ENCODE data around the gene E2F4. TPM values are rescaled to one million over a fixed set of nuclear protein-coding genes. Genes with fewer than 3 reads are reported as not detected.

The E2F4 gene
- total and polyA plus RNA-seq, 9 of the 15 experiments (the other 6 are each of a cell fraction or from before 2014, with no cell fraction given): 9.7 to 139 (median 106) TPM

DNA sequence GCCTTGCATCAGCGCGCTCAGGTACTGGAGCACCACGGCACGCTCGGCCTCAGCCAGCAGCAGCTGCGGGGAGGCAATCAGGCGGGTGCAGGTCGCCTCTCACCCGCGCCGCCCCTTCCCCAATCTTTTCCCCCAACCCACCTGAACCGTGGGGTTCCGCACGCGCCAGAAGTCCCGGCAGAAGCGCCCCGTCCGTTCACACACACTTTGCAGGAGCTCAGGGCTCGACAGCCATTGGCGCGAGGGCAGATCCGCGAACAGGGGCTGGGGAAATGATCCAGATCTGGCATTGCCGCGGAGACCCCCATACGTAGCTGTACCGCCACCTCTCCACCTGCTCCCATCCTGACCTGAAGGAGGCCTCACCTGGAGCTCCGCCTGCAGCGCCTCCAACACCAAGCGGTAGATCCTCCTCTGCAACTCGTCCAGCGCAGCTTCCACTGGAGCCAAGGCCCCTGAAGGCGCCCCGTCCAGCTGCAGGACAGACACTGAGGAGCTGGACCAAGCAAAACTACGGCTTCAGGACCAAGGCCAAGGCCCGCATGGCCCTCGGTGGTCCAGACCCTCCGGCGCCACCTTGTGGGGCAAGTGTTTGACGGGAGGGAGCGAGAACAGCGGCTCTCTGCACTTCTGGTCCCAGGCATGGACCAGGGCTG, 6.8 kb upstream of the E2F4 start (continued):
- peak; percentile 81 for TF ChIP-seq SP1 (CRISPR knock-in tag; IDR thresholded peaks at IDR 0.05)
- no peak for TF ChIP-seq PHF20 (IDR thresholded peaks at IDR 0.05; ENCODE audit: partially characterized antibody)
- peak; percentile 99 for TF ChIP-seq EHMT2 (IDR thresholded peaks at IDR 0.05)
- TF ChIP-seq ZNF707 (CRISPR knock-in tag; conservative IDR thresholded peaks at IDR 0.05): no peak
- no peak for TF ChIP-seq TAF9B (IDR thresholded peaks at IDR 0.05; ENCODE audit: partially characterized antibody)
- TF ChIP-seq SMAD4 (CRISPR knock-in tag; conservative IDR thresholded peaks at IDR 0.05): peak; percentile 52; the same call in 1 of the 2 replicates
- no peak for TF ChIP-seq ZNF41 (CRISPR knock-in tag; conservative IDR thresholded peaks at IDR 0.05)
- peak; percentile 93 for TF ChIP-seq ZNF224 (CRISPR knock-in tag; IDR thresholded peaks at IDR 0.05)
- TF ChIP-seq RCOR1 (IDR thresholded peaks at IDR 0.05; ENCODE audit: borderline replicate concordance in 1 of 2, low read depth in 2 of 2, low read length in 2 of 2): peak in 1 of 2 experiments; percentile 92; a peak in 2 of 4 replicates
- TF ChIP-seq SMC3 (conservative IDR thresholded peaks at IDR 0.05; ENCODE audit: insufficient read depth, low read depth, low read length): peak; percentile 98
- TF ChIP-seq STAG1 (CRISPR knock-in tag; IDR thresholded peaks at IDR 0.05; ENCODE audit: borderline replicate concordance): peak; percentile 76; the same call in 1 of the 2 replicates
- TF ChIP-seq, protein P1, sequence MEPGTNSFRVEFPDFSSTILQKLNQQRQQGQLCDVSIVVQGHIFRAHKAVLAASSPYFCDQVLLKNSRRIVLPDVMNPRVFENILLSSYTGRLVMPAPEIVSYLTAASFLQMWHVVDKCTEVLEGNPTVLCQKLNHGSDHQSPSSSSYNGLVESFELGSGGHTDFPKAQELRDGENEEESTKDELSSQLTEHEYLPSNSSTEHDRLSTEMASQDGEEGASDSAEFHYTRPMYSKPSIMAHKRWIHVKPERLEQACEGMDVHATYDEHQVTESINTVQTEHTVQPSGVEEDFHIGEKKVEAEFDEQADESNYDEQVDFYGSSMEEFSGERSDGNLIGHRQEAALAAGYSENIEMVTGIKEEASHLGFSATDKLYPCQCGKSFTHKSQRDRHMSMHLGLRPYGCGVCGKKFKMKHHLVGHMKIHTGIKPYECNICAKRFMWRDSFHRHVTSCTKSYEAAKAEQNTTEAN (CRISPR knock-in tag; IDR thresholded peaks at IDR 0.05): peak; percentile 91
- TF ChIP-seq STAT5A (IDR thresholded peaks at IDR 0.05; ENCODE audit: borderline replicate concordance, low read length): no peak
- TF ChIP-seq, protein P2, sequence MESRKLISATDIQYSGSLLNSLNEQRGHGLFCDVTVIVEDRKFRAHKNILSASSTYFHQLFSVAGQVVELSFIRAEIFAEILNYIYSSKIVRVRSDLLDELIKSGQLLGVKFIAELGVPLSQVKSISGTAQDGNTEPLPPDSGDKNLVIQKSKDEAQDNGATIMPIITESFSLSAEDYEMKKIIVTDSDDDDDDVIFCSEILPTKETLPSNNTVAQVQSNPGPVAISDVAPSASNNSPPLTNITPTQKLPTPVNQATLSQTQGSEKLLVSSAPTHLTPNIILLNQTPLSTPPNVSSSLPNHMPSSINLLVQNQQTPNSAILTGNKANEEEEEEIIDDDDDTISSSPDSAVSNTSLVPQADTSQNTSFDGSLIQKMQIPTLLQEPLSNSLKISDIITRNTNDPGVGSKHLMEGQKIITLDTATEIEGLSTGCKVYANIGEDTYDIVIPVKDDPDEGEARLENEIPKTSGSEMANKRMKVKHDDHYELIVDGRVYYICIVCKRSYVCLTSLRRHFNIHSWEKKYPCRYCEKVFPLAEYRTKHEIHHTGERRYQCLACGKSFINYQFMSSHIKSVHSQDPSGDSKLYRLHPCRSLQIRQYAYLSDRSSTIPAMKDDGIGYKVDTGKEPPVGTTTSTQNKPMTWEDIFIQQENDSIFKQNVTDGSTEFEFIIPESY (CRISPR knock-in tag; IDR thresholded peaks at IDR 0.05): peak; percentile 97
- no peak for TF ChIP-seq SRSF7 (optimal IDR thresholded peaks at IDR 0.05; ENCODE audit: low read depth, low read length)
- peak; percentile 88 for TF ChIP-seq PRMT5 (CRISPR knock-in tag; IDR thresholded peaks at IDR 0.05)
- TF ChIP-seq CBX3 (IDR thresholded peaks at IDR 0.05; ENCODE audit: borderline replicate concordance in 1 of 2, low read length in 2 of 2): peak in 1 of 2 experiments; percentile 75; a peak in 1 of 3 replicates
- no peak for TF ChIP-seq BACH1 (tag; IDR thresholded peaks at IDR 0.05)
- no peak for TF ChIP-seq ZBTB8A (IDR thresholded peaks at IDR 0.05; ENCODE audit: partially characterized antibody)
- no peak for TF ChIP-seq HNRNPL (IDR thresholded peaks at IDR 0.05; ENCODE audit: low read depth, low read length)
- TF ChIP-seq TOE1 (IDR thresholded peaks at IDR 0.05; ENCODE audit: borderline replicate concordance): 0 out of 2 replicates have a peak, but pooled peaks have one; percentile 31
- TF ChIP-seq TOE1 (CRISPR knock-in tag; IDR thresholded peaks at IDR 0.05; ENCODE audit: borderline replicate concordance, low read depth): peak; percentile 96; the same call in 1 of the 2 replicates
- TF ChIP-seq, protein P3, sequence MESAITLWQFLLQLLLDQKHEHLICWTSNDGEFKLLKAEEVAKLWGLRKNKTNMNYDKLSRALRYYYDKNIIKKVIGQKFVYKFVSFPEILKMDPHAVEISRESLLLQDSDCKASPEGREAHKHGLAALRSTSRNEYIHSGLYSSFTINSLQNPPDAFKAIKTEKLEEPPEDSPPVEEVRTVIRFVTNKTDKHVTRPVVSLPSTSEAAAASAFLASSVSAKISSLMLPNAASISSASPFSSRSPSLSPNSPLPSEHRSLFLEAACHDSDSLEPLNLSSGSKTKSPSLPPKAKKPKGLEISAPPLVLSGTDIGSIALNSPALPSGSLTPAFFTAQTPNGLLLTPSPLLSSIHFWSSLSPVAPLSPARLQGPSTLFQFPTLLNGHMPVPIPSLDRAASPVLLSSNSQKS (CRISPR knock-in tag; IDR thresholded peaks at IDR 0.05): no peak
- TF ChIP-seq SETDB1 (IDR thresholded peaks at IDR 0.05; ENCODE audit: low read length): no peak
- no peak for TF ChIP-seq ZNF695 (CRISPR knock-in tag; IDR thresholded peaks at IDR 0.05)
- TF ChIP-seq NEUROD1 (IDR thresholded peaks at IDR 0.05; ENCODE audit: borderline replicate concordance, low read depth, low read length, partially characterized antibody): peak; percentile 66
